GM12801 (cell line): Measurements from ENCODE around the gene ATF5.

Source experiments
- CTCF ChIP-seq: IDR thresholded peaks from one replicate; pipeline ENCODE4 v1.5.1; 2011; ENCODE audit warnings: control low read depth; ENCODE audit not compliant: insufficient read length; ENCODE audit errors: extremely low read depth

Gene ATF5

GRCh38 chr19:49889687-49890348 is 39.2 kb upstream of the ATF5 start:
- TF ChIP-seq CTCF: no peak

GRCh38 chr19:49890349-49891311 is 38.4 kb upstream of the ATF5 start:
- TF ChIP-seq CTCF: no peak

GRCh38 chr19:49891393-49891792 is 37.6 kb upstream of the ATF5 start:
- no peak for TF ChIP-seq CTCF

GRCh38 chr19:49892716-49893115 is 36.3 kb upstream of the ATF5 start:
- TF ChIP-seq CTCF: no peak

DNA sequence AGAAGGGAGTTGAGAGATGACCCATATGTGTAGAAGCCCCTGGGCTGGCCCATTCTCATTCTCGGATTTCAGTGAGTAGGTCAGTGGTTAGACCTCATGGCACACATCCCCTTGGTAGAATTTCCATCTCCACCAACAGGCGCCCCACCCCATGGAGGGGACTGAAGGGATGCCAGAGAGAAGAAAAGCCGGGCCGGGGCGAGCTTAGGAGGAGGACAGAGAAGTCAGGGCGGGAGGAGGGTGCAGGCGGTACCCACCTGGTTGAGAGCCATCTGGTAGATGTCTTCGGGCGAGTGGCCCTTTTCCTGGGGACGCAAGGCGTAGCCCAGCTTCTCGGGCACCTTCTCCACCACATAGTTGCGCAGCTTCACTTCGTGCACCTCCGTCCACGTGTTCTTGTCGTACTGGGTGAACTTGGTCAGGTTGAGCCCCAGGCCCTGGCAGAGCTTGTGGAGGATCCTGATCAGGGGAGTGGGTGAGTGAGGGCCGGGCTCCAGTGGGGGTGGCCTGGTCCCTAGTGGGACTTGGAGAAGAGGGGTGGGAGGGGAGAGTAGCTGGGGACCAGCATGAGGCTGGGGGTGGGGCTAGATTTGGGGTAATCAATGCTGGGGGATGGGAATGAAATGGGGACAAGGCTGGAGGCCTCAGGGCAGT is 34.9 kb upstream of the ATF5 start:
- no peak for TF ChIP-seq CTCF

DNA sequence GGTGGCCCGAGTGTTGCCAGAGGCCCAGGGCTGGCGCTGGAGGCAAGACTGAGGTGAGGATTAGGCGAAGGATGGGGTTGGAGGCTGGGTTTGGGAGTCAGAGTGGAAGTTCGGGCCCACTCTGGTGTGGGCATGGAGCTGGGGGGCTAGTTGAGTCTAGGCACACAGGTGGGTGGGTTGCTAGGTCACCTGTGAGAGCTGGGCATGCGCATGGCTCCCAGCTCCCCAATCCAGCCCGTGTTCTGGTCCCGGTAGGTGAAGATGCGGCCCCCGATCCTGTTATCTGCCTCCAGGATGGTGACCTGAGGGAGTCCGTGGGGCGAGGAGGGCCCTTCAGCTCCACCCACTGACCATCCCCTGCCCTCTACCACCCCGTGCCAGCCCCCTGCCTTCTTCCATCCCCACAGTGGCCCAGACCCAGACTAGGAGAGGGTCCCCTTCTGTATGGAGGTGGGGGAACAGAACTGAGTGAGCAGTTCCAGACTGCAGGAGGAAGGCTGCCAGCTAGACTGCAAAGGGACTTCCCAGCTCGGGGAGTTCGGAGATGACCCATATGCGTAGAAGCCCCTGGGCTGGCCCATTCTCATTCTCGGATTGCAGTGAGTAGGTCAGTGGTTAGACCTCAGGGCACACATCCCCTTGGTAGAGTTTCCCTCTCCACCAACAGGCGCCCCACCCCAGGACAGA is 34.0 kb upstream of the ATF5 start:
- TF ChIP-seq CTCF: no peak
